Esophagus muscularis mucosa (tissue), 4 donors: Measurements from ENCODE around the gene TPM4. TPM values are rescaled to one million over a fixed set of nuclear protein-coding genes. Genes with fewer than 3 reads are reported as not detected.

Source experiments
- DNase-seq: peaks from one replicate; pipeline ENCODE4 v3.0.0-alpha.2; 2017; ENCODE audit errors: extremely low spot score
- H3K27ac ChIP-seq, 4 donors: fragments of 200-600 bp; sonication (generic); replicated peaks in 1 of 4; 1 replicate in 3 of 4; 2 replicates in 1 of 4; pipeline ENCODE4 v1.5.1; 2016 to 2019; ENCODE audit warnings: mild to moderate bottlenecking in 1 of 4
- H3K27me3 ChIP-seq, 4 donors: fragments of 200-600 bp; sonication (generic); one replicate each; pipeline versions ENCODE4 v1.5.1 to v1.6.0; 2016 to 2019
- H3K36me3 ChIP-seq, 4 donors: fragments of 200-600 bp; sonication (generic); one replicate each; pipeline ENCODE4 v1.5.1; 2016 to 2019
- H3K4me1 ChIP-seq, 4 donors: fragments of 200-600 bp; sonication (generic); one replicate each; pipeline ENCODE4 v1.5.1; 2016 to 2019
- H3K4me3 ChIP-seq, 4 donors: fragments of 200-600 bp; sonication (generic); 1 replicate in 2 of 4; 2 replicates in 2 of 4; pipeline ENCODE4 v1.5.1; 2016 to 2019; ENCODE audit warnings: mild to moderate bottlenecking in 4 of 4, moderate library complexity in 1 of 4
- H3K9me3 ChIP-seq, 4 donors: fragments of 200-600 bp; sonication (generic); 1 replicate in 3 of 4; 2 replicates in 1 of 4; pipeline ENCODE4 v1.5.1; 2016 to 2019
- EP300 ChIP-seq: sonication (generic); formaldehyde crosslinking; IDR thresholded peaks from one replicate; pipeline ENCODE4 v1.6.1; 2017; ENCODE audit warnings: antibody characterized with exemption
- POLR2A ChIP-seq: fragments of 450-650 bp; IDR thresholded peaks from one replicate; pipeline ENCODE4 v1.6.1; 2017; ENCODE audit warnings: antibody characterized with exemption, moderate library complexity, mild to moderate bottlenecking, low read depth
- POLR2AphosphoS5 ChIP-seq, 2 donors: sonication (generic); formaldehyde crosslinking; IDR thresholded peaks; one replicate each; pipeline ENCODE4 v1.6.1; 2017; ENCODE audit warnings: antibody characterized with exemption in 2 of 2
- WGBS: methylation state at CpG from one replicate; pipeline ENCODE4 v1.1.5; 2018; 5-methylcytosine and 5-hydroxymethylcytosine counted together
- intact Hi-C: fragments of 100-400 bp; cut with DNase I; formaldehyde crosslinking; loops from one replicate; pipeline ENCODE4 v1.15.1; 2023
- total RNA-seq, 4 donors: library from RNA; depleted of rRNA; stranded (reverse); fragments of >200 nt; gene quantifications; one replicate each; pipeline versions ENCODE4 v1.1.0 to v1.2.1, GENCODE V29; 2016
- TF ChIP-seq, protein P1 (sequence below), 3 experiments: fragments of 200-600 bp in 2 of 3; fragments of 450-650 bp in 1 of 3; sonication (generic) in 2 of 3; IDR thresholded peaks; one replicate each; pipeline ENCODE4 v1.5.1; 2017 to 2019; ENCODE audit warnings: antibody characterized with exemption in 3 of 3, mild to moderate bottlenecking in 2 of 3, moderate library complexity in 1 of 3

Gene TPM4
- total RNA-seq, 4 donors from 2014 or later = 378 to 445 (median 414) TPM

DNA sequence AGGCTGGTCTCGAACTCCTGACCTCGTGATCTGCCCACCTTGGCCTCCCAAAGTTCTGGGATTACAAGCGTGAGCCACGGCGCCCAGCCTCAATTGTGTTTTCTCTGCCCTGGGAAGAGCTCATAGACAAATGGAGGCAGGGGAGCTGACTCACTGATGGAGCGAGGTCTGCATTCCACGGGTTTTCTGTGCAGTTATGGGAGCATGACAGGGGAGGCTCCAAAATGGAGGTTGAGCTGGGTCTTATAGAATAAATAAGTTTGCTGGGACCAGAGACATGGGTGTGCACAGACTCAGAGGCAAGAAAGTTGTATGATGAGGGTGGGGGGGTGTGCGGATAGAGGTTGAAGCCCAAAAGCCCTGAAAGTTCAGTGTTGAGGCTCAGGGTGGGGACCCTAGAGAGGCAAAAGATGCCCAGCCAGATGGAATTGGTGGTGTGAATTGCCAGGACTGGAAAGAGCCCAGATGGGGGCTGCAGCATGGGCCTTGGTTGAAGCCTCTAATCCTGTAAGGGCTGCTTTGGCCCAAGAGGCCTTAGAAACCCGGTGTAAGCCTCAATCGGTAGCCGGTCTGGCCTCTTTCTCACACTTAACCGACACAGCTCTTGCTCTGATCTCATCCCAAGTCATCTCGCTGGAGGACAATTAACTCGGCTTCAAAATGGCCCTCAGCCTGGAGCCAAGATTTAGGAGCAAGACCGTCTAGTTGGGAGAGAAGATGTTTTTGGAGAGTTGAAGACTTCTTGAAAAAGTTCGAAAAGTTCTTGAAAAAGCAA lies 1.9 kb downstream of the TPM4 start:
- H3K9me3 ChIP-seq = peaks cover 0 to 5% (median 0%) of the 10 kb centered on the region in 4 donors
- H3K4me3 ChIP-seq = peak overlapping the region; percentile 73 to 100 (median 99)
- intact Hi-C loops = no loop called here
- H3K27ac ChIP-seq = peak overlapping the region; percentile 97 to 100 (median 100)
- peaks cover 44 to 86% (median 82%) of the 10 kb centered on the region in 4 donors for H3K4me1 ChIP-seq
- TF ChIP-seq, protein P1, sequence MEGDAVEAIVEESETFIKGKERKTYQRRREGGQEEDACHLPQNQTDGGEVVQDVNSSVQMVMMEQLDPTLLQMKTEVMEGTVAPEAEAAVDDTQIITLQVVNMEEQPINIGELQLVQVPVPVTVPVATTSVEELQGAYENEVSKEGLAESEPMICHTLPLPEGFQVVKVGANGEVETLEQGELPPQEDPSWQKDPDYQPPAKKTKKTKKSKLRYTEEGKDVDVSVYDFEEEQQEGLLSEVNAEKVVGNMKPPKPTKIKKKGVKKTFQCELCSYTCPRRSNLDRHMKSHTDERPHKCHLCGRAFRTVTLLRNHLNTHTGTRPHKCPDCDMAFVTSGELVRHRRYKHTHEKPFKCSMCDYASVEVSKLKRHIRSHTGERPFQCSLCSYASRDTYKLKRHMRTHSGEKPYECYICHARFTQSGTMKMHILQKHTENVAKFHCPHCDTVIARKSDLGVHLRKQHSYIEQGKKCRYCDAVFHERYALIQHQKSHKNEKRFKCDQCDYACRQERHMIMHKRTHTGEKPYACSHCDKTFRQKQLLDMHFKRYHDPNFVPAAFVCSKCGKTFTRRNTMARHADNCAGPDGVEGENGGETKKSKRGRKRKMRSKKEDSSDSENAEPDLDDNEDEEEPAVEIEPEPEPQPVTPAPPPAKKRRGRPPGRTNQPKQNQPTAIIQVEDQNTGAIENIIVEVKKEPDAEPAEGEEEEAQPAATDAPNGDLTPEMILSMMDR (IDR thresholded peaks at IDR 0.05) = no peak
- TF ChIP-seq POLR2AphosphoS5 (IDR thresholded peaks at IDR 0.05) = no peak
- TF ChIP-seq EP300 = no peak
- no peak for TF ChIP-seq POLR2A
- peaks cover 0 to 5% (median 0%) of the 10 kb centered on the region in 4 donors for H3K27me3 ChIP-seq
- WGBS = 12% methylated on average over 16 of the region's 16 CpGs
- peaks cover 18 to 31% (median 25%) of the 10 kb centered on the region in 4 donors for H3K36me3 ChIP-seq
- DNase-seq = peak; percentile 91

- TF ChIP-seq POLR2AphosphoS5 (IDR thresholded peaks at IDR 0.05) (peak; percentile 74 to 91), EP300 (peak; percentile 31), POLR2A (peak; percentile 10)
- TF ChIP-seq, protein P1 (IDR thresholded peaks at IDR 0.05) = no peak
- Histone ChIP-seq H3K27me3 (peaks cover 0 to 5% (median 0%) of the 10 kb centered on the region in 4 donors), H3K36me3 (peaks cover 27 to 36% (median 33%) of the 10 kb centered on the region in 4 donors), H3K4me1 (peaks cover 53 to 86% (median 83%) of the 10 kb centered on the region in 4 donors), H3K27ac (peak overlapping the region; percentile 97 to 100 (median 100)), H3K4me3 (peak overlapping the region; percentile 73 to 100 (median 99)), H3K9me3 (peaks cover 0 to 5% (median 0%) of the 10 kb centered on the region in 4 donors)
- peak; percentile 96 for DNase-seq
- 4% methylated on average over 17 of the region's 17 CpGs for WGBS
- intact Hi-C loops = no loop called here
Measured at GRCh38 chr19:16078759-16079707, 2.7 kb downstream of the TPM4 start.

DNA sequence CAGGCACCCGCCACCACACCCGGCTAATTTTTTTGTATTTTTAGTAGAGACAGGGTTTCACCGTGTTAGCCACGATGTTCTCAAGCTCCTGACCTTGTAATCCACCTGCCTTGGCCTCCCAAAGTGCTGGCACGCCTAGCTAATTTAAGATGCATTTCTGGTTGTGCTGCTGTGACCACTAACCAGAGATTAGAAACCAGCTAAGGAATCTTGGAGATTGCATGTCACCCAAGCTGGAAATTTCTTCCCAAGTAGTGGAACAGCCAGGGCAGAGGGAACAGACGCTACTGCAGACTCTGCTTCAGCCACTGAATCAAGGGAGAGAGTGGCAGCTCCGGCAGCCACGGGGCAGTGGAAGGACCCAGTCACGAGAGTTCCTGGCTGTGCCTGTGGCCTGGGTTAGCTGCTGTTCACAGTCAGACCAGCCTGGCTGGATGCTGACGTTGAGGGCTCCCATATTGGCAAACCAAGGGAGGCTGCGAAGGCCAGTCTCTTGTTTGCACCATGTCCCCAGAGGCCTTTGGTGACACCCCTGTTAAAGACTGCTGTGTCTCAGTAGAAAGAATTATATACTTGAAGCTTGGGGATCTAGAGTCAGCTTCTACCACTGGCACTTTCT lies 7.9 kb downstream of the TPM4 start:
- H3K4me1 ChIP-seq = peaks cover 73 to 100% (median 100%) of the 10 kb centered on the region in 4 donors
- H3K27ac ChIP-seq = peak overlapping the region; percentile 97 to 100 (median 100)
- TF ChIP-seq POLR2AphosphoS5 (IDR thresholded peaks at IDR 0.05) (peak in 1 of 2 donors; percentile 51), EP300 (no peak)
- no peaks in the 10 kb centered on the region for H3K9me3 ChIP-seq
- 73% methylated on average over 11 of the region's 11 CpGs for WGBS
- intact Hi-C loops = no loop called here
- no peaks in the 10 kb centered on the region for H3K27me3 ChIP-seq
- peak; percentile 42 for DNase-seq
- H3K4me3 ChIP-seq = no peak overlapping the region
- H3K36me3 ChIP-seq = peaks cover 76 to 87% (median 82%) of the 10 kb centered on the region in 4 donors

GRCh38 chr19:16085115-16085514 lies 8.8 kb downstream of the TPM4 start:
- H3K36me3 ChIP-seq = peaks cover 83 to 96% (median 92%) of the 10 kb centered on the region in 4 donors
- 55% methylated on average over 6 of the region's 6 CpGs for WGBS

More at GRCh38 chr19:16085115-16085514, 8.8 kb downstream of the TPM4 start:
- Histone ChIP-seq H3K27me3 (no peaks in the 10 kb centered on the region), H3K9me3 (no peaks in the 10 kb centered on the region), H3K4me3 (no peak overlapping the region), H3K27ac (peak overlapping the region; percentile 97 to 100 (median 100)), H3K4me1 (peaks cover 64 to 100% (median 100%) of the 10 kb centered on the region in 4 donors)
- peak; percentile 64 for DNase-seq
- TF ChIP-seq POLR2AphosphoS5 (IDR thresholded peaks at IDR 0.05) = peak in 1 of 2 donors; percentile 20
- TF ChIP-seq, protein P1 (IDR thresholded peaks at IDR 0.05) = no peak
- intact Hi-C loops = no loop called here
